ENCODE results near the gene ZNF30.
A peak's percentile ranks its signal among the peaks of the same experiment; 100 is the strongest.
"Not testable (repeated sequence)": the region's sequence is repeated elsewhere in the genome, so short reads cannot be mapped to it uniquely, and the experiment has no call there.

Gene ZNF30

DNA sequence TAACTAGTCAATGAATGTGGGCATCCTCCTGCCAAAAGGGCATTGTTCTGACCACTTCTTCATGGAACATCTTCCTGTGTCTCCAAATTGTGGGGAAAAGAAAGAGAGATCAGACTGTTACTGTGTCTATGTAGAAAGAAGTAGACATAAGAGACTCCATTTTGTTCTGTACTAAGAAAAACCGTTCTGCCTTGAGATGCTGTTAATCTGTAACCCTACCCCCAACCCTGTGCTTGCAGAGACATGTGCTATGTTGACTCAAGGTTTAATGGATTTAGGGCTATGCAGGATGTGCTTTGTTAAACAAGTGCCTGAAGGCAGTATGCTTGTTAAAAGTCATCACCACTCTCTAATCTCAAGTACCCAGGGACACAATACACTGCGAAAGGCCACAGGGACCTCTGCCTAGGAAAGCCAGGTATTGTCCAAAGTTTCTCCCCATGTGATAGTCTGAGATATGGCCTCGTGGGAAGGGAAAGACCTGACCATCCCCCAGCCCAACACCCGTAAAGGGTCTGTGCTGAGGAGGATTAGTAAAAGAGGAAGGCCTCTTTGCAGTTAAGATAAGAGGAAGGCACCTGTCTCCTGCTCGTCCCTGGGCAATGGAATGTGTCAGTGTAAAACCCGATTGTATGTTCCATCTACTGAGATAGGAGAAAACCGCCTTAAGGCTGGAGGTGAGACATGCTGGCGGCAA lies 6.5 kb upstream of the ZNF30 start:
- H3K27me3 ChIP-seq (replicated peaks; ENCODE audit: control insufficient read depth, insufficient read depth, low read length, poor library complexity, severe bottlenecking); H3K9me3 ChIP-seq (ENCODE audit: control insufficient read depth, low read length); H3K27ac ChIP-seq (ENCODE audit: insufficient read depth, low read length, poor library complexity, severe bottlenecking); H3K4me1 ChIP-seq (ENCODE audit: control insufficient read depth, insufficient read depth, low read length, poor library complexity, severe bottlenecking); H3K36me3 ChIP-seq (ENCODE audit: control insufficient read depth, insufficient read depth, low read length); H3K4me3 ChIP-seq (ENCODE audit: insufficient read depth, low read depth, low read length, poor library complexity, severe bottlenecking); DNase-seq: not testable (repeated sequence)

- H3K4me3 ChIP-seq (ENCODE audit: insufficient read depth, low read depth, low read length, poor library complexity, severe bottlenecking), result no peak overlapping the region
- H3K4me1 ChIP-seq (ENCODE audit: control insufficient read depth, insufficient read depth, low read length, poor library complexity, severe bottlenecking), result no peaks in the 10 kb centered on the region
- H3K27me3 ChIP-seq (replicated peaks; ENCODE audit: control insufficient read depth, insufficient read depth, low read length, poor library complexity, severe bottlenecking), result no peaks in the 10 kb centered on the region
- H3K27ac ChIP-seq (ENCODE audit: insufficient read depth, low read length, poor library complexity, severe bottlenecking), result no peak overlapping the region
- no peak for DNase-seq
- no peaks in the 10 kb centered on the region for H3K36me3 ChIP-seq (ENCODE audit: control insufficient read depth, insufficient read depth, low read length)
- H3K9me3 ChIP-seq (ENCODE audit: control insufficient read depth, low read length), result no peaks in the 10 kb centered on the region
Measured at GRCh38 chr19:34925278-34925855, 1.3 kb upstream of the ZNF30 start.

GRCh38 chr19:34926361-34926684 lies 380 bp upstream of the ZNF30 start:
- H3K36me3 ChIP-seq (ENCODE audit: control insufficient read depth, insufficient read depth, low read length), result peaks cover under 1% of the 10 kb centered on the region
- DNase-seq, result no peak
- no peaks in the 10 kb centered on the region for H3K9me3 ChIP-seq (ENCODE audit: control insufficient read depth, low read length)
- no peaks in the 10 kb centered on the region for H3K27me3 ChIP-seq (replicated peaks; ENCODE audit: control insufficient read depth, insufficient read depth, low read length, poor library complexity, severe bottlenecking)
- H3K4me3 ChIP-seq (ENCODE audit: insufficient read depth, low read depth, low read length, poor library complexity, severe bottlenecking), result peak overlapping the region; percentile 72
- no peaks in the 10 kb centered on the region for H3K4me1 ChIP-seq (ENCODE audit: control insufficient read depth, insufficient read depth, low read length, poor library complexity, severe bottlenecking)
- no peak overlapping the region for H3K27ac ChIP-seq (ENCODE audit: insufficient read depth, low read length, poor library complexity, severe bottlenecking)

GRCh38 chr19:34932494-34932893 lies 5.8 kb downstream of the ZNF30 start:
- Histone ChIP-seq H3K4me1 (ENCODE audit: control insufficient read depth, insufficient read depth, low read length, poor library complexity, severe bottlenecking) (no peaks in the 10 kb centered on the region), H3K36me3 (ENCODE audit: control insufficient read depth, insufficient read depth, low read length) (peaks cover 10% of the 10 kb centered on the region), H3K9me3 (ENCODE audit: control insufficient read depth, low read length) (peaks cover 3% of the 10 kb centered on the region), H3K27ac (ENCODE audit: insufficient read depth, low read length, poor library complexity, severe bottlenecking) (no peak overlapping the region), H3K4me3 (ENCODE audit: insufficient read depth, low read depth, low read length, poor library complexity, severe bottlenecking) (no peak overlapping the region), H3K27me3 (replicated peaks; ENCODE audit: control insufficient read depth, insufficient read depth, low read length, poor library complexity, severe bottlenecking) (no peaks in the 10 kb centered on the region)
- no peak for DNase-seq

DNA sequence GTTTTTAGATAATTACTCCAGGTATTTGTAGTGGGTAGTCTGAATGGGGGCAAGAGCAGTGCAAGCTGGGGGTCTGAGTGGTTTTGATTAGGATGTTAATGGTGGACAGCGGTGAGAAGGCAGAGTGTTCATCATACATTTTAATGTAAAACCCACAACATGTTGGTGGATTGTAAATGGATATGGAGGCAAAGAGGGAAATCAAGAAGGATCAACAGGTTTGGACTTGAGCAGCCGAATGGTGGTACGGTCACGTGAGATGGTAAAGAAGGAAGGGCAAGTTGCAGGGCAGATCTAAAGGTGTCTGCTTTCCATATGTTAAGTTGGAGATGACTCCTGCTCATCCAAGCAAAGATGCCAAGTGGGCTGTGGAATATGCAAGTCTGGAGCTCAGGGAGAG lies 9.5 kb downstream of the ZNF30 start:
- peaks cover 3% of the 10 kb centered on the region for H3K9me3 ChIP-seq (ENCODE audit: control insufficient read depth, low read length)
- no peak overlapping the region for H3K27ac ChIP-seq (ENCODE audit: insufficient read depth, low read length, poor library complexity, severe bottlenecking)
- H3K4me3 ChIP-seq (ENCODE audit: insufficient read depth, low read depth, low read length, poor library complexity, severe bottlenecking), result no peak overlapping the region
- peaks cover 14% of the 10 kb centered on the region for H3K36me3 ChIP-seq (ENCODE audit: control insufficient read depth, insufficient read depth, low read length)
- DNase-seq, result no peak
- H3K4me1 ChIP-seq (ENCODE audit: control insufficient read depth, insufficient read depth, low read length, poor library complexity, severe bottlenecking), result no peaks in the 10 kb centered on the region
- H3K27me3 ChIP-seq (replicated peaks; ENCODE audit: control insufficient read depth, insufficient read depth, low read length, poor library complexity, severe bottlenecking), result no peaks in the 10 kb centered on the region

GRCh38 chr19:34938886-34939285 lies 12.2 kb downstream of the ZNF30 start:
- Histone ChIP-seq H3K4me1 (ENCODE audit: control insufficient read depth, insufficient read depth, low read length, poor library complexity, severe bottlenecking) (no peaks in the 10 kb centered on the region), H3K27me3 (replicated peaks; ENCODE audit: control insufficient read depth, insufficient read depth, low read length, poor library complexity, severe bottlenecking) (no peaks in the 10 kb centered on the region), H3K9me3 (ENCODE audit: control insufficient read depth, low read length) (peaks cover 12% of the 10 kb centered on the region), H3K4me3 (ENCODE audit: insufficient read depth, low read depth, low read length, poor library complexity, severe bottlenecking) (no peak overlapping the region), H3K36me3 (ENCODE audit: control insufficient read depth, insufficient read depth, low read length) (peaks cover 17% of the 10 kb centered on the region), H3K27ac (ENCODE audit: insufficient read depth, low read length, poor library complexity, severe bottlenecking) (no peak overlapping the region)
- no peak for DNase-seq

DNA sequence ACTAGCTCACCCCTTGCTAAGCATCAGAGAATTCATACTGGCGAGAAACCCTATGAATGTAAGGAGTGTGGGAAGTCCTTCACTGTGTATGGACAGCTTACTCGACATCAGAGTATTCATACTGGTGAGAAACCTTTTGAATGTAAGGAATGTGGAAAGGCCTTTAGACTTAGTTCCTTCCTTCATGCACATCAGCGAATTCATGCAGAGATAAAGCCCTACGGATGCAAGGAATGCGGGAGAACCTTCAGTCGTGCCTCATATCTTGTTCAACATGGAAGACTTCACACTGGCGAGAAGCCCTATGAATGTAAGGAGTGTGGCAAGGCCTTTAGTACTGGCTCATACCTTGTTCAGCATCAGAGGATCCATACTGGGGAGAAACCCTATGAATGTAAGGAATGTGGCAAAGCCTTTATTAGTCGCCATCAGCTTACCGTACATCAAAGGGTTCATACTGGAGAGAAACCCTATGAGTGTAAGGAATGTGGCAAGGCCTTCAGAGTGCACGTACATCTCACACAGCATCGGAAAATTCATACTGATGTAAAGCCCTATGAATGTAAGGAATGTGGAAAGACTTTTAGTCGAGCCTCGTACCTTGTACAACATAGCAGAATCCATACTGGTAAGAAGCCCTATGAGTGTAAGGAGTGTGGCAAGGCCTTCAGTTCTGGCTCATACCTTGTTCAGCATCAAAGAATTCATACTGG lies 17.3 kb downstream of the ZNF30 start:
- peaks cover 9% of the 10 kb centered on the region for H3K36me3 ChIP-seq (ENCODE audit: control insufficient read depth, insufficient read depth, low read length)
- no peaks in the 10 kb centered on the region for H3K4me1 ChIP-seq (ENCODE audit: control insufficient read depth, insufficient read depth, low read length, poor library complexity, severe bottlenecking)
- no peaks in the 10 kb centered on the region for H3K27me3 ChIP-seq (replicated peaks; ENCODE audit: control insufficient read depth, insufficient read depth, low read length, poor library complexity, severe bottlenecking)
- no peak for DNase-seq
- H3K27ac ChIP-seq (ENCODE audit: insufficient read depth, low read length, poor library complexity, severe bottlenecking), result no peak overlapping the region
- H3K9me3 ChIP-seq (ENCODE audit: control insufficient read depth, low read length), result peaks cover 29% of the 10 kb centered on the region
- H3K4me3 ChIP-seq (ENCODE audit: insufficient read depth, low read depth, low read length, poor library complexity, severe bottlenecking), result no peak overlapping the region

GRCh38 chr19:34953092-34953491 lies 26.4 kb downstream of the ZNF30 start:
- Histone ChIP-seq H3K27me3 (replicated peaks; ENCODE audit: control insufficient read depth, insufficient read depth, low read length, poor library complexity, severe bottlenecking) (no peaks in the 10 kb centered on the region), H3K9me3 (ENCODE audit: control insufficient read depth, low read length) (peaks cover 44% of the 10 kb centered on the region), H3K36me3 (ENCODE audit: control insufficient read depth, insufficient read depth, low read length) (peaks cover 21% of the 10 kb centered on the region), H3K27ac (ENCODE audit: insufficient read depth, low read length, poor library complexity, severe bottlenecking) (no peak overlapping the region), H3K4me1 (ENCODE audit: control insufficient read depth, insufficient read depth, low read length, poor library complexity, severe bottlenecking) (no peaks in the 10 kb centered on the region), H3K4me3 (ENCODE audit: insufficient read depth, low read depth, low read length, poor library complexity, severe bottlenecking) (no peak overlapping the region)
- DNase-seq, result no peak

GRCh38 chr19:34957830-34958751 lies 31.4 kb downstream of the ZNF30 start:
- H3K4me1 ChIP-seq (ENCODE audit: control insufficient read depth, insufficient read depth, low read length, poor library complexity, severe bottlenecking), result peaks cover 9% of the 10 kb centered on the region
- peaks cover 77% of the 10 kb centered on the region for H3K9me3 ChIP-seq (ENCODE audit: control insufficient read depth, low read length)
- no peak overlapping the region for H3K4me3 ChIP-seq (ENCODE audit: insufficient read depth, low read depth, low read length, poor library complexity, severe bottlenecking)
- H3K27ac ChIP-seq (ENCODE audit: insufficient read depth, low read length, poor library complexity, severe bottlenecking), result no peak overlapping the region
- no peaks in the 10 kb centered on the region for H3K27me3 ChIP-seq (replicated peaks; ENCODE audit: control insufficient read depth, insufficient read depth, low read length, poor library complexity, severe bottlenecking)
- H3K36me3 ChIP-seq (ENCODE audit: control insufficient read depth, insufficient read depth, low read length), result peaks cover 54% of the 10 kb centered on the region
- DNase-seq, result no peak

Measured in effector memory CD4-positive, alpha-beta T cell (primary cell).